Activated CD4-positive, alpha-beta memory T cell treated with anti-CD3 and anti-CD28 coated beads, Interleukin-2, amount 10 ng/mL, durations not matched to agents 7 days and 5 days (primary cell): ENCODE measurements around the gene MAPK14. TPM values are rescaled to one million over a fixed set of nuclear protein-coding genes. Genes with fewer than 3 reads are reported as not detected.

ENCODE experiments used
- CTCF ChIA-PET: fragments of 350-600 bp; sonication (Branson Sonifier 250); formaldehyde crosslinking; loops from one replicate; lab custom pipeline; 2021; ENCODE audit warnings: antibody characterized with exemption, inconsistent platforms; lab: Charles Lee
- POLR2A ChIA-PET: fragments of 350-600 bp; sonication (Branson Sonifier 250); formaldehyde crosslinking; loops from one replicate; lab custom pipeline; 2021; ENCODE audit warnings: antibody characterized with exemption; lab: Charles Lee
- DNase-seq: peaks from one replicate; pipeline ENCODE4 v3.0.0-alpha.2; 2020
- H3K27ac Mint-ChIP-seq: one replicate; pipeline ENCODE4 v1.8.0; 2021; ENCODE audit warnings: mild to moderate bottlenecking, mixed read lengths
- H3K27me3 Mint-ChIP-seq: one replicate; pipeline ENCODE4 v1.8.0; 2021; ENCODE audit warnings: mixed read lengths
- H3K36me3 Mint-ChIP-seq: one replicate; pipeline ENCODE4 v1.8.0; 2021; ENCODE audit warnings: low read depth, mixed read lengths
- H3K4me1 Mint-ChIP-seq: one replicate; pipeline ENCODE4 v1.8.0; 2021; ENCODE audit warnings: mixed read lengths
- H3K4me3 Mint-ChIP-seq: one replicate; pipeline ENCODE4 v1.8.0; 2021; ENCODE audit warnings: mild to moderate bottlenecking, mixed read lengths
- H3K9me3 Mint-ChIP-seq: one replicate; pipeline ENCODE4 v1.8.0; 2021; ENCODE audit warnings: mixed read lengths
- total RNA-seq, 2 experiments: library from RNA; stranded (reverse); gene quantifications; one replicate each; pipeline ENCODE4 v1.2.3, GENCODE V29; 2021

MAPK14 gene
- total RNA-seq, 2 experiments from 2014 or later: 71.4 to 72.2 TPM

- Mint-ChIP-seq H3K9me3 (no peaks in the 10 kb centered on the region), H3K36me3 (peaks cover 54% of the 10 kb centered on the region), H3K4me1 (peaks cover 14% of the 10 kb centered on the region), H3K27me3 (no peaks in the 10 kb centered on the region), H3K27ac (no peak overlapping the region), H3K4me3 (no peak overlapping the region)
- DNase-seq: no peak
- POLR2A ChIA-PET: no interaction called here
- CTCF ChIA-PET: no interaction called here
Observed at GRCh38 chr6:36063318-36064060, 35.9 kb downstream of the MAPK14 start.

GRCh38 chr6:36064770-36065396, 37.3 kb downstream of the MAPK14 start:
- H3K36me3 Mint-ChIP-seq: peaks cover 47% of the 10 kb centered on the region
- H3K27me3 Mint-ChIP-seq: no peaks in the 10 kb centered on the region
- no peak overlapping the region for H3K4me3 Mint-ChIP-seq
- no peak for DNase-seq
- no peaks in the 10 kb centered on the region for H3K9me3 Mint-ChIP-seq
- ChIA-PET POLR2A (no interaction called here), CTCF (no interaction called here)
- no peak overlapping the region for H3K27ac Mint-ChIP-seq
- peaks cover 14% of the 10 kb centered on the region for H3K4me1 Mint-ChIP-seq

DNA sequence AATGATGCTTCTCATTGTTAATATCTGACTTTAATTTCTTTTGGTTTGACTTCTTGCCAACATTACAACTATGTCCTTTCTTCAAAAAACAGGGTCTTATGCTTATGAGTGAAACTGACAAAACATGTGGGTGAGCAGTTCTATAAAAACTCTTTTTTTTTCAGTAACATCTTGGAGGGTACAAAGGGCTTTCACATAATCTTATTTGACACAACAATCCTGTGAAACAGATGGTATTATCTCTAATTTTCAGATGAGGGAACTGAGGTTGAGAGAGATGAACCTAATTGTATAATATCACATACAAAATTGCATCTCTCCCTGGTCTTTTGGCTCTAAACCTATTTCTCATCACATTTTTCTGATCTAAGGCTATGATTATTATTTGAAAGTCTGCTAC, 38.3 kb downstream of the MAPK14 start:
- Mint-ChIP-seq H3K4me1 (peaks cover 14% of the 10 kb centered on the region), H3K9me3 (no peaks in the 10 kb centered on the region), H3K36me3 (peaks cover 37% of the 10 kb centered on the region), H3K27ac (no peak overlapping the region), H3K4me3 (no peak overlapping the region), H3K27me3 (no peaks in the 10 kb centered on the region)
- DNase-seq: no peak
- ChIA-PET CTCF (no interaction called here), POLR2A (no interaction called here)

- ChIA-PET POLR2A (no interaction called here), CTCF (no interaction called here)
- H3K27ac Mint-ChIP-seq: no peak overlapping the region
- no peak for DNase-seq
- H3K9me3 Mint-ChIP-seq: no peaks in the 10 kb centered on the region
- peaks cover 28% of the 10 kb centered on the region for H3K36me3 Mint-ChIP-seq
- H3K27me3 Mint-ChIP-seq: no peaks in the 10 kb centered on the region
- H3K4me1 Mint-ChIP-seq: peaks cover 14% of the 10 kb centered on the region
- H3K4me3 Mint-ChIP-seq: no peak overlapping the region
Observed at GRCh38 chr6:36066817-36067216, 39.2 kb downstream of the MAPK14 start.

DNA sequence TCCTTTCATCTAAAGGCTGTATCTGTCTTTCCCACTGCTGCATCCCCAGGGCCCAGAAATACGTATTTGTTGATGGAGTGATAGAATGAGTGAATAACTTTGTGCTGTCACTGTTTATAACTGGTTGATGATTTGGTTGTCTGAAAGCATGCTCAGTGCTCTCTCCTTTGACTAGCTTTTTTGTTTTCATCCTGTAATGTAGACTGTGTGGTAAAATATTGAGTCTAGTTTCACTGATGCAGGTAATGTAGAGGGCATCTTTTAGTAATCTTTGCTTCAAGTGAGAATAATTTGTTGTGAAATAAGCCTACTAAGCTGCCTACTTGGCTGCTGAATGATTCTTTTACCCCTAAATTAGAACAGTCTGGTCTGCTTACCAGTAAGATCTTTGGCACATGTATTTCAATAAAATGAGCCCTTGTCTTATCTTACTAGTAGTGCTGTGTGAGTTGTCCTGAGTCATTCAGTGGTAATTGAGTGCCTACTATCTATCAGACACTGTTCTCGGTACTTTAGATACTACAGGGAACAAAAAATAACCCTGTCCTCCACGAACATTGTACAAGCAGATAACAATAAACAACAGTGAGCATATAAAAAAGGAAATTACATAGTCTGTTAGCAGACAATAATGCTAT, 39.9 kb downstream of the MAPK14 start:
- Mint-ChIP-seq H3K4me3 (no peak overlapping the region), H3K27ac (no peak overlapping the region), H3K27me3 (no peaks in the 10 kb centered on the region), H3K9me3 (no peaks in the 10 kb centered on the region), H3K36me3 (peaks cover 31% of the 10 kb centered on the region), H3K4me1 (peaks cover 14% of the 10 kb centered on the region)
- ChIA-PET POLR2A (no interaction called here), CTCF (no interaction called here)
- DNase-seq: no peak

GRCh38 chr6:36068012-36068392, 40.4 kb downstream of the MAPK14 start:
- H3K4me1 Mint-ChIP-seq: peaks cover 14% of the 10 kb centered on the region
- no peak overlapping the region for H3K27ac Mint-ChIP-seq
- H3K4me3 Mint-ChIP-seq: no peak overlapping the region
- POLR2A ChIA-PET: interaction anchor here (1.6 kb wide), 1 partner anchor 41 kb away, joined by 4 read pairs; the partner anchor contains the start of gene MAPK14
- peaks cover 29% of the 10 kb centered on the region for H3K36me3 Mint-ChIP-seq
- H3K9me3 Mint-ChIP-seq: no peaks in the 10 kb centered on the region
- CTCF ChIA-PET: no interaction called here
- no peak for DNase-seq
- H3K27me3 Mint-ChIP-seq: no peaks in the 10 kb centered on the region

DNA sequence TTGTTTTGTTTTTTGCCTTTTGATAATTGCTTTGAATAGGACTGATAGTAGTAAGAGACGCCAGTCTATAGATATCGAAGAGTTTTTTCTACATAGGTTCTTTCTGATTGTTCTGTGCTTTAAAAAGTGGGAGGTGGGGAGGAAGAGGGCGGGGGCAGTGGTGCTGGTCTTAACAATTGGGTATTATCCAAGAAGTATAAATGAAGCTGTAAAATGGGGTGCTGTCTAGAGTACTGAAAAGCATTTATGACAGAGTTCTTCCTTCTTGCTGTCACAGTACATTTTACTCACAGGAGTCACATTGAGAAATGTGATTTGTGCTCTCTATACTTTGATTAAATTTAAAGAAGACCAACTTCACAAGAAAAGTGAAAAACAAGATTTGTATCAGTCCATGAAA, 41.0 kb downstream of the MAPK14 start:
- H3K36me3 Mint-ChIP-seq: peaks cover 27% of the 10 kb centered on the region
- peaks cover 13% of the 10 kb centered on the region for H3K4me1 Mint-ChIP-seq
- H3K4me3 Mint-ChIP-seq: no peak overlapping the region
- H3K27me3 Mint-ChIP-seq: no peaks in the 10 kb centered on the region
- no peak overlapping the region for H3K27ac Mint-ChIP-seq
- ChIA-PET POLR2A (interaction anchor here (1.6 kb wide), 1 partner anchor 41 kb away, joined by 4 read pairs; the partner anchor contains the start of gene MAPK14), CTCF (no interaction called here)
- no peaks in the 10 kb centered on the region for H3K9me3 Mint-ChIP-seq
- DNase-seq: no peak

DNA sequence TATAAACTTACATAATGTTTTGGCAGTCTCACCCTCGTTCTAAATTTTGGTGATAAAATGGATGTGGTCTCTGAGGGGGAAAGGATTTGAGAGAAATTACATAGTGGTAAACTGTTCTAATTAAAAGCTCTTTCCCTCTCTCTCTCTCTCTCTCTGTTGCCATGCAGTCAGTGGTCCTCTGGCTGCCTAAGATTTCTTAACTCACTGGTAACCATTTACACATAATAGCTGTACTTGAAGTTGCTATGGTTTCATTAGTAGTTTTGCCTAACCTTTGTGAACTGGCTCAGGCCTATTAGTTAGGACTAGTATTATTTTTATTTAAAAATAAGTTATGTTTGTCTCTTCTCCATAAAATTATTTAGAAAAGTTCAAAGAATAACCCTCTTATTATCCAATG, 42.0 kb downstream of the MAPK14 start:
- H3K4me3 Mint-ChIP-seq: no peak overlapping the region
- peaks cover 25% of the 10 kb centered on the region for H3K36me3 Mint-ChIP-seq
- CTCF ChIA-PET: interaction anchor here (1.3 kb wide), 1 partner anchor 25 kb away, joined by 5 read pairs; no protein-coding TSS in a partner anchor
- no peak overlapping the region for H3K27ac Mint-ChIP-seq
- POLR2A ChIA-PET: interaction anchor here (1.5 to 1.6 kb wide), 2 partner anchors 41 to 42 kb away, joined by 4 to 5 read pairs; partner anchors contain the start of gene MAPK14
- H3K9me3 Mint-ChIP-seq: no peaks in the 10 kb centered on the region
- no peak for DNase-seq
- peaks cover 11% of the 10 kb centered on the region for H3K4me1 Mint-ChIP-seq
- no peaks in the 10 kb centered on the region for H3K27me3 Mint-ChIP-seq

DNA sequence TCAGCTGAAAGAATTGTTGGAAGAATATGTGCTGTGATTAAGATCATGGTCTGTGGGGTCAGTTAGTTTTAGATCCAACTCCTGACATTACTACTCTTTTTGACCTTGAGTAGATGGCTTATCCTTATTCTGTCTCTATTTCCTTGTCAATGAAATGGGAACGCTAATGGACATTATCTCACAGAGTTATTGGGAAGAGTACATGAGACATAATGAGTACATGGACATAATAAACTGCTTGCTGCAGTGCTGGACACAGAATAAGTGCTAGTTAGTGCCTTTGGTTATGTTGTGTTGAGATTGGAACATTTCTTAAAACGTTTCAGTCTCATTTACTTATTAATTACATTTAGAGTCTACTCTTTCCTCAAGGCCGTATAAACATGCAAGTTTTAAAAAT, 42.6 kb downstream of the MAPK14 start:
- Mint-ChIP-seq H3K36me3 (peaks cover 27% of the 10 kb centered on the region), H3K4me1 (peaks cover 9% of the 10 kb centered on the region), H3K27me3 (no peaks in the 10 kb centered on the region), H3K27ac (no peak overlapping the region), H3K4me3 (no peak overlapping the region), H3K9me3 (no peaks in the 10 kb centered on the region)
- CTCF ChIA-PET: interaction anchor here (1.3 kb wide), 1 partner anchor 25 kb away, joined by 5 read pairs; no protein-coding TSS in a partner anchor
- POLR2A ChIA-PET: interaction anchor here (1.5 kb wide), 1 partner anchor 42 kb away, joined by 5 read pairs; no protein-coding TSS in a partner anchor
- no peak for DNase-seq

GRCh38 chr6:36071281-36071680, 43.7 kb downstream of the MAPK14 start:
- peaks cover 29% of the 10 kb centered on the region for H3K36me3 Mint-ChIP-seq
- ChIA-PET POLR2A (no interaction called here), CTCF (no interaction called here)
- H3K4me1 Mint-ChIP-seq: peaks cover 9% of the 10 kb centered on the region
- no peak for DNase-seq
- no peaks in the 10 kb centered on the region for H3K9me3 Mint-ChIP-seq
- H3K27me3 Mint-ChIP-seq: no peaks in the 10 kb centered on the region
- H3K27ac Mint-ChIP-seq: no peak overlapping the region
- H3K4me3 Mint-ChIP-seq: no peak overlapping the region

DNA sequence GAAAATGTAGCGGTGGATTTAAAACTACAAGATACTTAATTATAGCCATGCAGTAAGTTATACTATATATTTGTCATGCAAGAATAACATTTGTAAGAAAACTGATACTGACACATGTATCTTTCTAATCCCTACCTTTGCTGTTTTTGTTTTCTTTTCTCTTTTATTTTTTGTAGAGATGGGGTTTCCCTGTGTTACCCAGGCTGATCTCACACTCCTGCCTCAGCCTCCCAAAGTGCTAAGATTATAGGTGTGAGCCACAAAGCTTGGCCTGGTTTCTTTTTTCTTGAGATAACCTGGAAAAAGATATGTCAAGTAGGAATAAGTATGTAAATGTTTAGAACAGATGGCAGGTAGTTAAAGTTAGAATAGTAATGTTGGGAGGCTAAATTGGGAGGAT, 44.1 kb downstream of the MAPK14 start:
- no peak for DNase-seq
- ChIA-PET POLR2A (no interaction called here), CTCF (no interaction called here)
- H3K27me3 Mint-ChIP-seq: no peaks in the 10 kb centered on the region
- H3K36me3 Mint-ChIP-seq: peaks cover 29% of the 10 kb centered on the region
- no peak overlapping the region for H3K4me3 Mint-ChIP-seq
- H3K9me3 Mint-ChIP-seq: no peaks in the 10 kb centered on the region
- peaks cover 5% of the 10 kb centered on the region for H3K4me1 Mint-ChIP-seq
- H3K27ac Mint-ChIP-seq: no peak overlapping the region

GRCh38 chr6:36072681-36073080, 45.1 kb downstream of the MAPK14 start:
- H3K36me3 Mint-ChIP-seq: peaks cover 31% of the 10 kb centered on the region
- no peaks in the 10 kb centered on the region for H3K9me3 Mint-ChIP-seq
- H3K27me3 Mint-ChIP-seq: no peaks in the 10 kb centered on the region
- POLR2A ChIA-PET: no interaction called here
- no peak overlapping the region for H3K27ac Mint-ChIP-seq
- no peak for DNase-seq
- no peak overlapping the region for H3K4me3 Mint-ChIP-seq
- peaks cover 3% of the 10 kb centered on the region for H3K4me1 Mint-ChIP-seq
- CTCF ChIA-PET: interaction anchor here (1.7 to 2.0 kb wide), 2 partner anchors 22 to 45 kb away, joined by 11 read pairs; partner anchors contain the start of gene MAPK14

DNA sequence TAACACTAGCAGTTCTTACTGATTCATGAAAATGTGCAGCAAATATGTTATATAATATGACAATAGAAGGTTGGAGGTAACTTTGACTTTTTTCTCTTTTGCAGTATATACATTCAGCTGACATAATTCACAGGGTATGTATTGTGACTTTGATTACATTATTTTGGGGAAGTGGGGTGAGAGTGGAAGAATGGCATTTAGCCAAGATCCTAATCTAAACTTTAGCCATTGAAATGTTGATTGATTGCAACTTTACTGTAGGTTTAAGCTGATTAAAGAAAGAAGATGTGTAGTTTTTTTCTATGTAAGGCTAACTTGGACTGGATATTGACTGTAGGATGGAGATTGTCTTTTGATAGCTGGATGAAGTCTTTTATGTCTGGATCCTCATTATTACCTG, 46.0 kb downstream of the MAPK14 start:
- H3K4me3 Mint-ChIP-seq: no peak overlapping the region
- H3K36me3 Mint-ChIP-seq: peaks cover 38% of the 10 kb centered on the region
- DNase-seq: no peak
- H3K27ac Mint-ChIP-seq: no peak overlapping the region
- ChIA-PET CTCF (interaction anchor here (1.0 to 2.0 kb wide), 4 partner anchors 19 to 121 kb away, joined by 3 to 11 read pairs (median 8); partner anchors contain the start of gene MAPK14), POLR2A (no interaction called here)
- peaks cover 3% of the 10 kb centered on the region for H3K4me1 Mint-ChIP-seq
- no peaks in the 10 kb centered on the region for H3K9me3 Mint-ChIP-seq
- H3K27me3 Mint-ChIP-seq: no peaks in the 10 kb centered on the region
